ENCODE measurements around the gene GPR62. TPM values are rescaled to one million over a fixed set of nuclear protein-coding genes. Genes with fewer than 3 reads are reported as not detected.

GPR62 gene
- total RNA-seq, 1 donor from 2014 or later, result not detected

- H3K27ac Mint-ChIP-seq (ENCODE audit: unreplicated experiment), result no peak overlapping the region
- no peak overlapping the region for H3K4me3 Mint-ChIP-seq (ENCODE audit: unreplicated experiment)
These were observed 6.7 kb downstream of the GPR62 start for GRCh38 chr3:51961602-51962569.

GRCh38 chr3:51962854-51963530 lies 7.8 kb downstream of the GPR62 start:
- Mint-ChIP-seq H3K36me3 (ENCODE audit: unreplicated experiment) (peaks cover 3% of the 10 kb centered on the region), H3K4me3 (ENCODE audit: unreplicated experiment) (no peak overlapping the region), H3K9me3 (ENCODE audit: unreplicated experiment) (no peaks in the 10 kb centered on the region), H3K27me3 (ENCODE audit: unreplicated experiment) (no peaks in the 10 kb centered on the region), H3K27ac (ENCODE audit: unreplicated experiment) (no peak overlapping the region), H3K4me1 (ENCODE audit: unreplicated experiment) (peaks cover 19% of the 10 kb centered on the region)
- DNase-seq (ENCODE audit: extremely low spot score, unreplicated experiment), result no peak
- no peak for TF ChIP-seq CTCF (IDR thresholded peaks at IDR 0.05)

More at GRCh38 chr3:51961602-51962569, 6.7 kb downstream of the GPR62 start:
- peaks cover 17% of the 10 kb centered on the region for H3K4me1 Mint-ChIP-seq (ENCODE audit: unreplicated experiment)
- no peak for TF ChIP-seq CTCF (IDR thresholded peaks at IDR 0.05)
- no peaks in the 10 kb centered on the region for H3K9me3 Mint-ChIP-seq (ENCODE audit: unreplicated experiment)
- H3K27me3 Mint-ChIP-seq (ENCODE audit: unreplicated experiment), result no peaks in the 10 kb centered on the region
- H3K36me3 Mint-ChIP-seq (ENCODE audit: unreplicated experiment), result peaks cover 3% of the 10 kb centered on the region
- no peak for DNase-seq (ENCODE audit: extremely low spot score, unreplicated experiment)

DNA sequence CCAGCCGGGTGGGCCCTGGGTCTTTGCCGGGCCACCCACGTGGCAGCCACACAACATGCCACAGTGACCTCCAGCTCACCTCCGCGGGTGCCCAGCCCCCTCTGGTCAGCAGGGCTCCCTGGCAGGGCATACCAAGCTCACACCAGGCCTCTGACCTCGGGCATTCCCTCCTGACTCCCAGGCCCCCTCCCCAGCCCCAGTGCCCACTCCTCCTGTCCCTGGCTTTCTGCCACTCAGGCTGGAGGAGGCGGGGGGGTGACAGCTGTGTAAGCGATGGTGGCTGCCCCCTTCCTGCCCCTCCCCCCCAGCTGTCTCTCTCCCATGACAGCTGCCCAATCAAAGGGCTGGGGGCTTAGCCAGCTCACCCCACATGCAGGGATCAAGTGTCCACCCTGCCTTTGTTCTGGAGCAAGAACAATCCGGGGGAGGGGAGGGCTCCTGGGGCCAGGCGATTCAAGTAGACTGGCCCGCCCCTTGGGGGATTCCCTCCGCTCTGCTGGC lies 8.8 kb downstream of the GPR62 start:
- Mint-ChIP-seq H3K27ac (ENCODE audit: unreplicated experiment) (no peak overlapping the region), H3K4me1 (ENCODE audit: unreplicated experiment) (peaks cover 28% of the 10 kb centered on the region), H3K36me3 (ENCODE audit: unreplicated experiment) (no peaks in the 10 kb centered on the region), H3K9me3 (ENCODE audit: unreplicated experiment) (no peaks in the 10 kb centered on the region), H3K27me3 (ENCODE audit: unreplicated experiment) (no peaks in the 10 kb centered on the region), H3K4me3 (ENCODE audit: unreplicated experiment) (no peak overlapping the region)
- no peak for DNase-seq (ENCODE audit: extremely low spot score, unreplicated experiment)
- TF ChIP-seq CTCF (IDR thresholded peaks at IDR 0.05), result no peak

DNA sequence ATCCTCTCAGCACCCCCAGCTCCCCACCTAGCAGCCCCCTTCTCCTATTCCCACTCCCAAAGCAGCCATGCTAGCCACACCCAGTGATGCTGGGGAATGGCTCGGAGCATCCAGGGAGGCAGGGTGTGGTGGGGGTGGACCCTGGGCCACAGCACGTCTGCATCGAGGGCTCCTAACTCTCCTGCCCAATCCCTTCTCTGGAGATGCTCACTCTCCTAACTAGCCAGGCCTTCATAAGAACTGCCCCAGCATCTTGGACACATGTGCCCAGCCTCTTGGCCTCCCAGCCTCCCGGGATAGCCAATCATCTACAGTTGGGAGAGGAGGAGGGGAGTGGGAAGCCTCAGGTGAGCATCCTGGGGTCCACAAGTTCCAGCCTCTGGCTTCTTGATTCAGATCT lies 9.3 kb downstream of the GPR62 start:
- Mint-ChIP-seq H3K27ac (ENCODE audit: unreplicated experiment) (no peak overlapping the region), H3K4me3 (ENCODE audit: unreplicated experiment) (no peak overlapping the region), H3K27me3 (ENCODE audit: unreplicated experiment) (no peaks in the 10 kb centered on the region), H3K4me1 (ENCODE audit: unreplicated experiment) (peaks cover 30% of the 10 kb centered on the region), H3K9me3 (ENCODE audit: unreplicated experiment) (no peaks in the 10 kb centered on the region), H3K36me3 (ENCODE audit: unreplicated experiment) (no peaks in the 10 kb centered on the region)
- no peak for DNase-seq (ENCODE audit: extremely low spot score, unreplicated experiment)
- no peak for TF ChIP-seq CTCF (IDR thresholded peaks at IDR 0.05)

- no peaks in the 10 kb centered on the region for H3K27me3 Mint-ChIP-seq (ENCODE audit: unreplicated experiment)
- H3K9me3 Mint-ChIP-seq (ENCODE audit: unreplicated experiment), result no peaks in the 10 kb centered on the region
- H3K4me1 Mint-ChIP-seq (ENCODE audit: unreplicated experiment), result peaks cover 30% of the 10 kb centered on the region
- no peak overlapping the region for H3K27ac Mint-ChIP-seq (ENCODE audit: unreplicated experiment)
- TF ChIP-seq CTCF (IDR thresholded peaks at IDR 0.05), result no peak
- DNase-seq (ENCODE audit: extremely low spot score, unreplicated experiment), result no peak
- H3K36me3 Mint-ChIP-seq (ENCODE audit: unreplicated experiment), result no peaks in the 10 kb centered on the region
- H3K4me3 Mint-ChIP-seq (ENCODE audit: unreplicated experiment), result peak overlapping the region; percentile 78
These were observed 10.8 kb downstream of the GPR62 start for GRCh38 chr3:51966016-51966415.
